HepG2 (cell line): ENCODE results near the gene STK17A. TPM values are rescaled to one million over a fixed set of nuclear protein-coding genes. Genes with fewer than 3 reads are reported as not detected.

Experiments
- BRD4 ChIP-seq: sonication (generic); formaldehyde crosslinking; IDR thresholded peaks from 2 replicates; pipeline ENCODE4 v1.4.0; 2020; ENCODE audit warnings: missing genetic modification reagents
- DPF2 ChIP-seq: sonication (generic); formaldehyde crosslinking; IDR thresholded peaks from 2 replicates; pipeline ENCODE4 v1.4.0; 2020; ENCODE audit warnings: mild to moderate bottlenecking, low read depth, missing genetic modification reagents, borderline replicate concordance
- DR1 ChIP-seq: sonication (generic); formaldehyde crosslinking; IDR thresholded peaks from 2 replicates; pipeline ENCODE4 v1.8.0; 2021; ENCODE audit warnings: mild to moderate bottlenecking, missing genetic modification reagents, inconsistent platforms
- ELF4 ChIP-seq: sonication (generic); formaldehyde crosslinking; IDR thresholded peaks from 2 replicates; pipeline ENCODE4 v1.5.0; 2020; ENCODE audit warnings: missing genetic modification reagents, mild to moderate bottlenecking, moderate library complexity, borderline replicate concordance
- KLF9 ChIP-seq: IDR thresholded peaks from 2 replicates; pipeline ENCODE4 v1.6.1; 2016; ENCODE audit warnings: low read depth
- MIER2 ChIP-seq: IDR thresholded peaks from 2 replicates; pipeline ENCODE4 v1.6.1; 2016; ENCODE audit warnings: missing biosample characterization, missing genetic modification reagents
- MIXL1 ChIP-seq: IDR thresholded peaks from 2 replicates; pipeline ENCODE4 v1.6.1; 2016
- PRMT3 ChIP-seq: sonication (generic); formaldehyde crosslinking; IDR thresholded peaks from 2 replicates; pipeline ENCODE4 v1.8.1; 2022; ENCODE audit warnings: low read depth, mild to moderate bottlenecking, moderate library complexity, missing genetic modification reagents, borderline replicate concordance
- PRPF4 ChIP-seq: fragments of 200-400 bp; formaldehyde crosslinking; IDR thresholded peaks from 2 replicates; pipeline ENCODE4 v1.6.1; 2016; ENCODE audit warnings: low read length, low read depth; ENCODE audit not compliant: poor library complexity, severe bottlenecking
- SAFB2 ChIP-seq: sonication (generic); formaldehyde crosslinking; IDR thresholded peaks from 2 replicates; pipeline ENCODE4 v1.5.1; 2020; ENCODE audit warnings: missing genetic modification reagents, low read depth, mild to moderate bottlenecking, borderline replicate concordance
- SRSF4 ChIP-seq: fragments of 200-400 bp; formaldehyde crosslinking; IDR thresholded peaks from one replicate; pipeline ENCODE4 v1.6.1; 2018; ENCODE audit warnings: mild to moderate bottlenecking, low read depth, low read length, moderate library complexity; ENCODE audit not compliant: poor library complexity, severe bottlenecking
- ZBTB7A ChIP-seq: sonication (generic); formaldehyde crosslinking; IDR thresholded peaks from 2 replicates; pipeline ENCODE4 v1.8.0; 2022; ENCODE audit warnings: mild to moderate bottlenecking, missing genetic modification reagents
- ZNF20 ChIP-seq: sonication (generic); formaldehyde crosslinking; IDR thresholded peaks from 2 replicates; pipeline ENCODE4 v1.4.0; 2020; ENCODE audit warnings: mild to moderate bottlenecking, moderate library complexity, missing genetic modification reagents
- ZNF253 ChIP-seq: sonication (generic); formaldehyde crosslinking; IDR thresholded peaks from 2 replicates; pipeline ENCODE4 v1.8.0; 2022; ENCODE audit warnings: mild to moderate bottlenecking, missing genetic modification reagents, borderline replicate concordance
- ZNF781 ChIP-seq: sonication (generic); formaldehyde crosslinking; IDR thresholded peaks from 2 replicates; pipeline ENCODE4 v1.5.1; 2020; ENCODE audit warnings: borderline replicate concordance, mild to moderate bottlenecking, missing genetic modification reagents; ENCODE audit errors: not compliant biosample characterization
- polyA plus RNA-seq, 8 experiments: library from polyadenylated mRNA; depleted of rRNA in 3 of 8; stranded (reverse) in 7 of 8; unstranded in 1 of 8; fragments of >200 nt; fragmentation: Illumina TruSeq in 4 of 8; extraction: Trizol in 4 of 8; gene quantifications; 2 replicates each; pipeline versions ENCODE4 v1.2.1 to v1.2.3, GENCODE V29; 2011 to 2016; ENCODE audit warnings: low read depth in 4 of 8, missing spikeins in 1 of 8, mixed read lengths in 1 of 8; ENCODE audit not compliant: insufficient read depth in 1 of 8
- total RNA-seq, 5 experiments: library from RNA; depleted of rRNA; stranded (reverse); fragments of >200 nt; fragmentation: Illumina TruSeq; extraction: Trizol; gene quantifications; 2 replicates each; pipeline ENCODE4 v1.2.3, GENCODE V29; 2016; ENCODE audit warnings: low read depth in 1 of 5
- TF ChIP-seq, protein P1 (sequence below), 2 experiments: sonication (generic) in 1 of 2; formaldehyde crosslinking in 1 of 2; IDR thresholded peaks; 2 replicates each; pipeline versions ENCODE4 v1.4.0 to v1.6.1; 2016 to 2020; ENCODE audit warnings: borderline replicate concordance in 1 of 2, low read depth in 1 of 2, mild to moderate bottlenecking in 1 of 2, missing genetic modification reagents in 1 of 2
- TF ChIP-seq, protein P2 (sequence below): IDR thresholded peaks from 2 replicates; pipeline ENCODE4 v1.6.1; 2012; ENCODE audit warnings: low read depth, low read length, improper control_type of control experiment
- TF ChIP-seq, protein P3 (sequence below): sonication (generic); formaldehyde crosslinking; IDR thresholded peaks from 2 replicates; pipeline ENCODE4 v1.4.0; 2020; ENCODE audit warnings: missing genetic modification reagents
- TF ChIP-seq, protein P4 (sequence below): sonication (generic); formaldehyde crosslinking; IDR thresholded peaks from 2 replicates; pipeline ENCODE4 v1.8.1; 2023; ENCODE audit warnings: mild to moderate bottlenecking, inconsistent platforms, moderate library complexity, missing genetic modification reagents, borderline replicate concordance

The STK17A gene
- total and polyA plus RNA-seq, 2 of the 13 experiments (the other 11 are each of a cell fraction or from before 2014, with no cell fraction given) = 18.6 to 24.3 TPM

DNA sequence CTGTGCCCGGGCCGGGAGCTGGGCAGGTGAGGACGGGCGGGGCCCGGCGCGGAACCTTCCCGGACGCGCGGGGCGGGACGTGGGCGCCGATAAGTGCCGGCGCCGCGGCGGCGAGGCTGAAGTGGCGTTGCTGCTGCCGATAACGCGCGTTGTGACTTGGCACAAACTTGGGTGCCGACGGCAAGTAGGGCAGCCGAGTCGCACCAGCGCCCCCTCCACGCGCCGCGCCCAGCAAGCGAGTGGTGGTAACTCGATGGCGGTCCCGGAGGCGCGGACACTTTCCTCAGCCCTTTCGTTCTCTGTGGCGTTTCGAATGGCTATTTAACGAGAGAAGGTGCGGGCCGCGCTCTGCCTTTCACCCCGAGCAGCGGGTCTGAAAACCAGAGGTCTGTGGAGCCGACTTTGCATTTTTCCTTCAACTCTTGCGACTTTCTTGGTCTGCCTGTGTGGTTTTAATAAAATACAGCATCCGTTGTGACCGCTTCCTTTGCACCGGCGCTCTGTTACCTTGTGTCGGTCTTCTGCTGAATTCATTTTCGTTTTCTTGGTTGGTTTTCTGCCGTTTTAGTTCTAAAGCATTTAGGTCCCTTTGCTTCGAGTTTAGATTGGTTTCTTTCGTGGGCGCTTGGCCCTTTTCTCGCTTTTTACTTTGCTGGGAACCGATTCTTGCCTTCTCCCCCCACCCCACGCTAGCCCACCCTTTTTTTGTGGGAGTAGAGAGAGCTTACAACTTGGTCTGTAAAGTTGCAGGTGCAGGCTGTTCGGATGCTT, 701 bp downstream of the STK17A start (continued):
- TF ChIP-seq, protein P1, sequence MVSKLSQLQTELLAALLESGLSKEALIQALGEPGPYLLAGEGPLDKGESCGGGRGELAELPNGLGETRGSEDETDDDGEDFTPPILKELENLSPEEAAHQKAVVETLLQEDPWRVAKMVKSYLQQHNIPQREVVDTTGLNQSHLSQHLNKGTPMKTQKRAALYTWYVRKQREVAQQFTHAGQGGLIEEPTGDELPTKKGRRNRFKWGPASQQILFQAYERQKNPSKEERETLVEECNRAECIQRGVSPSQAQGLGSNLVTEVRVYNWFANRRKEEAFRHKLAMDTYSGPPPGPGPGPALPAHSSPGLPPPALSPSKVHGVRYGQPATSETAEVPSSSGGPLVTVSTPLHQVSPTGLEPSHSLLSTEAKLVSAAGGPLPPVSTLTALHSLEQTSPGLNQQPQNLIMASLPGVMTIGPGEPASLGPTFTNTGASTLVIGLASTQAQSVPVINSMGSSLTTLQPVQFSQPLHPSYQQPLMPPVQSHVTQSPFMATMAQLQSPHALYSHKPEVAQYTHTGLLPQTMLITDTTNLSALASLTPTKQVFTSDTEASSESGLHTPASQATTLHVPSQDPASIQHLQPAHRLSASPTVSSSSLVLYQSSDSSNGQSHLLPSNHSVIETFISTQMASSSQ (IDR thresholded peaks at IDR 0.05; ENCODE audit: low read depth) = no peak
- TF ChIP-seq, protein P1 (CRISPR knock-in tag; IDR thresholded peaks at IDR 0.05; ENCODE audit: borderline replicate concordance) = peak; percentile 26; the same call in 1 of the 2 replicates
- TF ChIP-seq ELF4 (CRISPR knock-in tag) = no peak
- TF ChIP-seq KLF9 (CRISPR knock-in tag) = no peak
- TF ChIP-seq ZNF253 (CRISPR knock-in tag) = 0 out of 2 replicates have a peak, but pooled peaks have one; percentile 32
- no peak for TF ChIP-seq SAFB2
- TF ChIP-seq BRD4 (CRISPR knock-in tag) = no peak
- TF ChIP-seq, protein P2, sequence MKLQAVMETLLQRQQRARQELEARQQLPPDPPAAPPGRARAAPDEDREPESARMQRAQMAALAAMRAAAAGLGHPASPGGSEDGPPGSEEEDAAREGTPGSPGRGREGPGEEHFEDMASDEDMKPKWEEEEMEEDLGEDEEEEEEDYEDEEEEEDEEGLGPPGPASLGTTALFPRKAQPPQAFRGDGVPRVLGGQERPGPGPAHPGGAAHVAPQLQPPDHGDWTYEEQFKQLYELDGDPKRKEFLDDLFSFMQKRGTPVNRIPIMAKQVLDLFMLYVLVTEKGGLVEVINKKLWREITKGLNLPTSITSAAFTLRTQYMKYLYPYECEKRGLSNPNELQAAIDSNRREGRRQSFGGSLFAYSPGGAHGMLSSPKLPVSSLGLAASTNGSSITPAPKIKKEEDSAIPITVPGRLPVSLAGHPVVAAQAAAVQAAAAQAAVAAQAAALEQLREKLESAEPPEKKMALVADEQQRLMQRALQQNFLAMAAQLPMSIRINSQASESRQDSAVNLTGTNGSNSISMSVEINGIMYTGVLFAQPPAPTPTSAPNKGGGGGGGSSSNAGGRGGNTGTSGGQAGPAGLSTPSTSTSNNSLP = no peak
- no peak for TF ChIP-seq MIER2 (CRISPR knock-in tag)
- no peak for TF ChIP-seq PRMT3 (CRISPR knock-in tag)
- TF ChIP-seq PRPF4 = no peak
- no peak for TF ChIP-seq ZNF781 (CRISPR knock-in tag)
- no peak for TF ChIP-seq DPF2 (CRISPR knock-in tag)
- no peak for TF ChIP-seq ZNF20
- TF ChIP-seq, protein P3, sequence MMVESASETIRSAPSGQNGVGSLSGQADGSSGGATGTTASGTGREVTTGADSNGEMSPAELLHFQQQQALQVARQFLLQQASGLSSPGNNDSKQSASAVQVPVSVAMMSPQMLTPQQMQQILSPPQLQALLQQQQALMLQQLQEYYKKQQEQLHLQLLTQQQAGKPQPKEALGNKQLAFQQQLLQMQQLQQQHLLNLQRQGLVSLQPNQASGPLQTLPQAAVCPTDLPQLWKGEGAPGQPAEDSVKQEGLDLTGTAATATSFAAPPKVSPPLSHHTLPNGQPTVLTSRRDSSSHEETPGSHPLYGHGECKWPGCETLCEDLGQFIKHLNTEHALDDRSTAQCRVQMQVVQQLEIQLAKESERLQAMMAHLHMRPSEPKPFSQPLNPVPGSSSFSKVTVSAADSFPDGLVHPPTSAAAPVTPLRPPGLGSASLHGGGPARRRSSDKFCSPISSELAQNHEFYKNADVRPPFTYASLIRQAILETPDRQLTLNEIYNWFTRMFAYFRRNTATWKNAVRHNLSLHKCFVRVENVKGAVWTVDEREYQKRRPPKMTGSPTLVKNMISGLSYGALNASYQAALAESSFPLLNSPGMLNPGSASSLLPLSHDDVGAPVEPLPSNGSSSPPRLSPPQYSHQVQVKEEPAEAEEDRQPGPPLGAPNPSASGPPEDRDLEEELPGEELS = no peak
- 0 out of 2 replicates have a peak, but pooled peaks have one; percentile 11 for TF ChIP-seq MIXL1 (CRISPR knock-in tag)
- no peak for TF ChIP-seq SRSF4
- TF ChIP-seq, protein P4, sequence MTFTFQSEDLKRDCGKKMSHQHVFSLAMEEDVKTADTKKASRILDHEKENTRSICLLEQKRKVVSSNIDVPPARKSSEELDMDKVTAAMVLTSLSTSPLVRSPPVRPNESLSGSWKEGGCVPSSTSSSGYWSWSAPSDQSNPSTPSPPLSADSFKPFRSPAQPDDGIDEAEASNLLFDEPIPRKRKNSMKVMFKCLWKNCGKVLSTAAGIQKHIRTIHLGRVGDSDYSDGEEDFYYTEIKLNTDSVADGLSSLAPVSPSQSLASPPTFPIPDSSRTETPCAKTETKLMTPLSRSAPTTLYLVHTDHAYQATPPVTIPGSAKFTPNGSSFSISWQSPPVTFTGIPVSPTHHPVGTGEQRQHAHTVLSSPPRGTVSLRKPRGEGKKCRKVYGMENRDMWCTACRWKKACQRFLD (CRISPR knock-in tag) = no peak
- no peak for TF ChIP-seq ZBTB7A
- no peak for TF ChIP-seq DR1 (CRISPR knock-in tag)
